SK-N-SH treated with all-trans-retinoic acid at 6 μM for 48 hours (cell line): ENCODE results near the gene CBY3.

Source experiments
- ARNTL ChIP-seq: fragments of 450-650 bp; formaldehyde crosslinking; IDR thresholded peaks from 2 replicates; pipeline ENCODE4 v1.5.0; 2020; ENCODE audit warnings: low read depth, mild to moderate bottlenecking, moderate library complexity, borderline replicate concordance
- TCF4 ChIP-seq: fragments of 250-450 bp; sonication (Bioruptor Pico); IDR thresholded peaks from 2 replicates; pipeline ENCODE4 v1.8.0; 2021; ENCODE audit warnings: mild to moderate bottlenecking, moderate library complexity, borderline replicate concordance
- ZFP3 ChIP-seq: fragments of 250-450 bp; sonication (Bioruptor Pico); IDR thresholded peaks from 2 replicates; pipeline ENCODE4 v1.5.0; 2020; ENCODE audit warnings: mild to moderate bottlenecking, moderate library complexity
- ZFP30 ChIP-seq: fragments of 450-650 bp; formaldehyde crosslinking; IDR thresholded peaks from 2 replicates; pipeline ENCODE4 v1.5.0; 2022; ENCODE audit warnings: mild to moderate bottlenecking, moderate library complexity

- no peak for TF ChIP-seq ZFP3 (CRISPR knock-in tag)
- no peak for TF ChIP-seq ZFP30 (CRISPR knock-in tag)
- TF ChIP-seq ARNTL = no peak
- TF ChIP-seq TCF4 (CRISPR knock-in tag) = no peak
These were observed at the start of gene CBY3 for GRCh38 chr5:179680780-179681401.
